ENCODE data around the gene LRRC15. TPM values are rescaled to one million over a fixed set of nuclear protein-coding genes. Genes with fewer than 3 reads are reported as not detected.

The LRRC15 gene
- polyA plus RNA-seq, 1 experiment, result 4.9 TPM

GRCh38 chr3:194395212-194395611 lies 25.7 kb upstream of the LRRC15 start:
- Histone ChIP-seq H3K4me3 (ENCODE audit: low read depth, low read length) (no peak overlapping the region), H3K9me3 (ENCODE audit: control insufficient read depth, insufficient read depth, low read length) (peaks cover 3% of the 10 kb centered on the region; the same call in 1 of the 2 replicates), H3K27me3 (ENCODE audit: control insufficient read depth, insufficient read depth, low read length) (peaks cover 25% of the 10 kb centered on the region), H3K27ac (ENCODE audit: low read depth, low read length) (no peak overlapping the region)
- TF ChIP-seq CTCF (IDR thresholded peaks at IDR 0.05; ENCODE audit: low read depth, low read length), result no peak
- CTCF ChIA-PET, result interaction anchor here (0.9 to 6.7 kb wide), 6 partner anchors 9 to 55 kb away, joined by 3 to 69 read pairs (median 8); no protein-coding TSS in a partner anchor
- POLR2A ChIA-PET, result no interaction called here
- DNase-seq (ENCODE audit: low read depth, low spot score), result no peak

- peaks cover 22% of the 10 kb centered on the region for H3K27me3 ChIP-seq (ENCODE audit: control insufficient read depth, insufficient read depth, low read length)
- peaks cover 3% of the 10 kb centered on the region; the same call in 1 of the 2 replicates for H3K9me3 ChIP-seq (ENCODE audit: control insufficient read depth, insufficient read depth, low read length)
- H3K27ac ChIP-seq (ENCODE audit: low read depth, low read length), result no peak overlapping the region
- CTCF ChIA-PET, result interaction anchor here (0.6 to 2.3 kb wide), 3 partner anchors 11 to 48 kb away, joined by 3 to 9 read pairs (median 5); no protein-coding TSS in a partner anchor
- no peak overlapping the region for H3K4me3 ChIP-seq (ENCODE audit: low read depth, low read length)
- no peak for TF ChIP-seq CTCF (IDR thresholded peaks at IDR 0.05; ENCODE audit: low read depth, low read length)
- no peak for DNase-seq (ENCODE audit: low read depth, low spot score)
- POLR2A ChIA-PET, result no interaction called here
Measured at GRCh38 chr3:194392576-194392975, 23.0 kb upstream of the LRRC15 start.

- CTCF ChIA-PET, result interaction anchor here (1.0 to 2.3 kb wide), 3 partner anchors 41 to 47 kb away, joined by 3 to 9 read pairs (median 4); no protein-coding TSS in a partner anchor
- H3K27me3 ChIP-seq (ENCODE audit: control insufficient read depth, insufficient read depth, low read length), result peaks cover 27% of the 10 kb centered on the region
- H3K9me3 ChIP-seq (ENCODE audit: control insufficient read depth, insufficient read depth, low read length), result peaks cover 6% of the 10 kb centered on the region; the same call in 1 of the 2 replicates
- no peak for DNase-seq (ENCODE audit: low read depth, low spot score)
- no peak for TF ChIP-seq CTCF (IDR thresholded peaks at IDR 0.05; ENCODE audit: low read depth, low read length)
- no peak overlapping the region for H3K27ac ChIP-seq (ENCODE audit: low read depth, low read length)
- POLR2A ChIA-PET, result no interaction called here
- H3K4me3 ChIP-seq (ENCODE audit: low read depth, low read length), result no peak overlapping the region
Measured at GRCh38 chr3:194390835-194391234, 21.3 kb upstream of the LRRC15 start.

GRCh38 chr3:194389269-194389668 lies 19.7 kb upstream of the LRRC15 start:
- H3K9me3 ChIP-seq (ENCODE audit: control insufficient read depth, insufficient read depth, low read length), result peaks cover 7% of the 10 kb centered on the region; the same call in 1 of the 2 replicates
- TF ChIP-seq CTCF (IDR thresholded peaks at IDR 0.05; ENCODE audit: low read depth, low read length), result no peak
- ChIA-PET CTCF (interaction anchor here (1.3 to 1.4 kb wide), 2 partner anchors 14 to 46 kb away, joined by 3 to 4 read pairs; no protein-coding TSS in a partner anchor), POLR2A (interaction anchor here (0.8 kb wide), 1 partner anchor 9 kb away, joined by 3 read pairs; no protein-coding TSS in a partner anchor)
- H3K4me3 ChIP-seq (ENCODE audit: low read depth, low read length), result no peak overlapping the region
- H3K27ac ChIP-seq (ENCODE audit: low read depth, low read length), result no peak overlapping the region
- no peak for DNase-seq (ENCODE audit: low read depth, low spot score)
- H3K27me3 ChIP-seq (ENCODE audit: control insufficient read depth, insufficient read depth, low read length), result peaks cover 34% of the 10 kb centered on the region

- no peak overlapping the region for H3K4me3 ChIP-seq (ENCODE audit: low read depth, low read length)
- no peak for DNase-seq (ENCODE audit: low read depth, low spot score)
- ChIA-PET POLR2A (no interaction called here), CTCF (interaction anchor here (1.1 to 1.3 kb wide), 2 partner anchors 16 to 44 kb away, joined by 3 to 4 read pairs; no protein-coding TSS in a partner anchor)
- no peak for TF ChIP-seq CTCF (IDR thresholded peaks at IDR 0.05; ENCODE audit: low read depth, low read length)
- H3K27ac ChIP-seq (ENCODE audit: low read depth, low read length), result no peak overlapping the region
- H3K9me3 ChIP-seq (ENCODE audit: control insufficient read depth, insufficient read depth, low read length), result peaks cover 7% of the 10 kb centered on the region; the same call in 1 of the 2 replicates
- H3K27me3 ChIP-seq (ENCODE audit: control insufficient read depth, insufficient read depth, low read length), result peaks cover 40% of the 10 kb centered on the region
Measured at GRCh38 chr3:194387926-194388418, 18.4 kb upstream of the LRRC15 start.

Measured in AG04450 (cell line).